NCI-H2081 (cell line): Measurements from ENCODE around the gene CNOT6L.
A peak's percentile ranks its signal among the peaks of the same experiment; 100 is the strongest.
"Not testable (repeated sequence)": the region's sequence is repeated elsewhere in the genome, so short reads cannot be mapped to it uniquely, and the experiment has no call there.

Experiments used
- DNase-seq, 2 experiments: peaks; one replicate each; lab custom pipeline; 2025; lab: John Stamatoyannopoulos, UW

Gene CNOT6L

GRCh38 chr4:77782102-77782835 lies 36.9 kb downstream of the CNOT6L start:
- DNase-seq = no peak

- not testable (repeated sequence) for DNase-seq
Observed at GRCh38 chr4:77780762-77781161, 38.4 kb downstream of the CNOT6L start.

- no peak for DNase-seq
Observed at GRCh38 chr4:77777135-77777807, 41.9 kb downstream of the CNOT6L start.

GRCh38 chr4:77776182-77777134 lies 42.7 kb downstream of the CNOT6L start:
- no peak for DNase-seq

- no peak for DNase-seq
Observed at GRCh38 chr4:77773101-77773500, 46.1 kb downstream of the CNOT6L start.

- no peak for DNase-seq
Observed at GRCh38 chr4:77771566-77771965, 47.6 kb downstream of the CNOT6L start.

- DNase-seq = no peak
Observed at GRCh38 chr4:77765720-77766119, 53.4 kb downstream of the CNOT6L start.

- no peak for DNase-seq
Observed at GRCh38 chr4:77762531-77762930, 56.6 kb downstream of the CNOT6L start.

- no peak for DNase-seq
Observed at GRCh38 chr4:77761595-77761994, 57.6 kb downstream of the CNOT6L start.

GRCh38 chr4:77758804-77759203 lies 60.4 kb downstream of the CNOT6L start:
- DNase-seq = no peak

- no peak for DNase-seq
Observed at GRCh38 chr4:77751764-77752163, 67.4 kb downstream of the CNOT6L start.

- peak in 1 of 2 experiments; percentile 9 for DNase-seq
Observed at GRCh38 chr4:77745792-77746191, 73.4 kb downstream of the CNOT6L start.

GRCh38 chr4:77742054-77742453 lies 77.1 kb downstream of the CNOT6L start:
- DNase-seq = no peak

GRCh38 chr4:77740480-77740879 lies 78.7 kb downstream of the CNOT6L start:
- no peak for DNase-seq

GRCh38 chr4:77734928-77735327 lies 84.2 kb downstream of the CNOT6L start:
- no peak for DNase-seq

GRCh38 chr4:77731656-77732055 lies 87.5 kb downstream of the CNOT6L start:
- DNase-seq = no peak

- DNase-seq = no peak
Observed at GRCh38 chr4:77728420-77728819, 90.7 kb downstream of the CNOT6L start.

GRCh38 chr4:77721073-77721472 lies 98.1 kb downstream of the CNOT6L start:
- no peak for DNase-seq

GRCh38 chr4:77718500-77718899 lies 100.7 kb downstream of the CNOT6L start:
- DNase-seq = not testable (repeated sequence)

- no peak for DNase-seq
Observed at GRCh38 chr4:77715414-77716290, 103.5 kb downstream of the CNOT6L start.

GRCh38 chr4:77714514-77714913 lies 104.7 kb downstream of the CNOT6L start:
- no peak for DNase-seq
